Osteocyte (in vitro differentiated cells): Measurements from ENCODE around the gene PML. TPM values are rescaled to one million over a fixed set of nuclear protein-coding genes. Genes with fewer than 3 reads are reported as not detected.

Experiments
- DNase-seq: peaks from one replicate; pipeline ENCODE4 v3.0.0; 2021; ENCODE audit warnings: mixed read lengths; ENCODE audit not compliant: unreplicated experiment; ENCODE audit errors: extremely low spot score
- H3K27ac Mint-ChIP-seq: one replicate; pipeline ENCODE4 v1.8.0; 2021; ENCODE audit warnings: mild to moderate bottlenecking, mixed read lengths; ENCODE audit not compliant: unreplicated experiment
- H3K27me3 Mint-ChIP-seq: one replicate; pipeline ENCODE4 v1.8.0; 2021; ENCODE audit warnings: mixed read lengths; ENCODE audit not compliant: unreplicated experiment
- H3K36me3 Mint-ChIP-seq: one replicate; pipeline ENCODE4 v1.8.0; 2021; ENCODE audit warnings: mixed read lengths; ENCODE audit not compliant: unreplicated experiment
- H3K4me1 Mint-ChIP-seq: one replicate; pipeline ENCODE4 v1.8.0; 2021; ENCODE audit warnings: mixed read lengths; ENCODE audit not compliant: unreplicated experiment
- H3K4me3 Mint-ChIP-seq: one replicate; pipeline ENCODE4 v1.8.0; 2021; ENCODE audit warnings: mild to moderate bottlenecking, moderate library complexity, mixed read lengths; ENCODE audit not compliant: unreplicated experiment
- H3K9me3 Mint-ChIP-seq: one replicate; pipeline ENCODE4 v1.8.0; 2021; ENCODE audit warnings: mixed read lengths; ENCODE audit not compliant: unreplicated experiment
- total RNA-seq: library from RNA; stranded (reverse); gene quantifications from 2 replicates; pipeline ENCODE4 v1.2.1, GENCODE V29; 2021
- TF ChIP-seq, protein P1 (sequence below): fragments of 200-600 bp; sonication (generic); IDR thresholded peaks from 2 replicates; pipeline ENCODE4 v1.5.0; 2021; ENCODE audit warnings: antibody characterized with exemption, mild to moderate bottlenecking, moderate library complexity

The PML gene
- total RNA-seq, 1 donor from 2014 or later: 63.1 TPM

DNA sequence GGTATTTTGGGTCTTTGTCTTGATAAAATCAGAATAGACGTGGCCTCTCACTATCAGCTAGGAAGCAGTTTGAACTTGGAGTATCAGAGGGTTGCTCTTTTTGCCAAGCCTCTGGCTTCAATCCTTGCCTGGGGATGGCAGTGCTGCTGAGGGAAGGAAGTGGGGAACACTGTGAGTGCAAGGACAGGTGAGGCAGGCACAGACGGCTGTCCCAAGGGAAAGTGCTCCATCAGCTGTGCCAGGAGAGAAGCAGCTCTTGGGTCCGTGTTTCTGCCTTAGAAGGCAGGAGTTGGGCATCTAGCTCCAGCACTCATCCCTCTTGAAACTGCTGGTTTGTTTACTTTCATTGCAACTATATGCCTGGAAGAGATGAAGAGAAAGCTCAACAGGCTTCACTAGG is 33.2 kb downstream of the PML start:
- H3K27me3 Mint-ChIP-seq: no peaks in the 10 kb centered on the region
- no peak for DNase-seq
- peaks cover 2% of the 10 kb centered on the region for H3K4me1 Mint-ChIP-seq
- TF ChIP-seq, protein P1, sequence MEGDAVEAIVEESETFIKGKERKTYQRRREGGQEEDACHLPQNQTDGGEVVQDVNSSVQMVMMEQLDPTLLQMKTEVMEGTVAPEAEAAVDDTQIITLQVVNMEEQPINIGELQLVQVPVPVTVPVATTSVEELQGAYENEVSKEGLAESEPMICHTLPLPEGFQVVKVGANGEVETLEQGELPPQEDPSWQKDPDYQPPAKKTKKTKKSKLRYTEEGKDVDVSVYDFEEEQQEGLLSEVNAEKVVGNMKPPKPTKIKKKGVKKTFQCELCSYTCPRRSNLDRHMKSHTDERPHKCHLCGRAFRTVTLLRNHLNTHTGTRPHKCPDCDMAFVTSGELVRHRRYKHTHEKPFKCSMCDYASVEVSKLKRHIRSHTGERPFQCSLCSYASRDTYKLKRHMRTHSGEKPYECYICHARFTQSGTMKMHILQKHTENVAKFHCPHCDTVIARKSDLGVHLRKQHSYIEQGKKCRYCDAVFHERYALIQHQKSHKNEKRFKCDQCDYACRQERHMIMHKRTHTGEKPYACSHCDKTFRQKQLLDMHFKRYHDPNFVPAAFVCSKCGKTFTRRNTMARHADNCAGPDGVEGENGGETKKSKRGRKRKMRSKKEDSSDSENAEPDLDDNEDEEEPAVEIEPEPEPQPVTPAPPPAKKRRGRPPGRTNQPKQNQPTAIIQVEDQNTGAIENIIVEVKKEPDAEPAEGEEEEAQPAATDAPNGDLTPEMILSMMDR: no peak
- H3K27ac Mint-ChIP-seq: no peak overlapping the region
- H3K9me3 Mint-ChIP-seq: no peaks in the 10 kb centered on the region
- no peak overlapping the region for H3K4me3 Mint-ChIP-seq
- peaks cover 29% of the 10 kb centered on the region for H3K36me3 Mint-ChIP-seq

DNA sequence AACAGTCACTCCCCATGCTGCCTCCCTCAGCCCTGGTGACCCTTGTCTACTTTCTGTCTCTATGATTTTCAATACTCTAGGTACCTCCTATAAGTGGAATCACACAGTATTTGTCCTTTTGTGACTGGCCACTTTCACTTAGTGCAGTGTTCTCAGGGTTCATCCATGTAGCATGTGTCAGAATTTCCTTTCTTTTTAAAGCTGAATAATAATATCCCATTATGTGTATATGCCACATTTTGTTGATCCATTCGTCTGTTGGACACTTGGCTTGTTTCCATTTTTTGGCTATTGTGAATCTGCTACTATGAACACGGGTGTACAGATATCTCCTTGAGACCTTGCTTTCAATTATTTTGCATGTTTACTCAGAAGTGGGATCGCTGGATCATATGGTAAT is 34.1 kb downstream of the PML start:
- Mint-ChIP-seq H3K4me3 (no peak overlapping the region), H3K36me3 (peaks cover 22% of the 10 kb centered on the region), H3K27me3 (no peaks in the 10 kb centered on the region), H3K27ac (no peak overlapping the region), H3K9me3 (no peaks in the 10 kb centered on the region), H3K4me1 (peaks cover 2% of the 10 kb centered on the region)
- no peak for DNase-seq
- TF ChIP-seq, protein P1: no peak

DNA sequence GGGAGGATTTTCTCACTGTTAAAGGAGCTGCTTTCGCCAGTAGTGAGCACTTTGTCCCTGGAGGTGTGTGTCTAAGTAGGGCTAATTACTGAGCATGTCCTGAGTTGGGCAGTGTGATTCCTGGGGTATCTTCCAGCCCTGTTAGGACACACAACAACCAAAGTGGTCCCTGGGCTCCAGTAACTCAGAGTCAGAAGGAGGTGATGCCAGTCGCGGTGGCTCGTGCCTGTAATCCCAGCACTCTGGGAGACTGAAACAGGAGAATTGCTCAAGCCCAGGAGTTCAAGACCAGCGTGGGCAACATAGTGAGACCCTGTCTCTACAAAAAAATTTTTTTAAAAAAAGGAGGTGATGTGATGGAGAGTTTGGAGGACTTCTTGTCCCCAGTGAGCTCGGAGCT is 37.5 kb downstream of the PML start:
- peaks cover 21% of the 10 kb centered on the region for H3K36me3 Mint-ChIP-seq
- TF ChIP-seq, protein P1: no peak
- H3K27me3 Mint-ChIP-seq: no peaks in the 10 kb centered on the region
- H3K4me3 Mint-ChIP-seq: no peak overlapping the region
- no peak for DNase-seq
- no peaks in the 10 kb centered on the region for H3K9me3 Mint-ChIP-seq
- H3K27ac Mint-ChIP-seq: no peak overlapping the region
- peaks cover 10% of the 10 kb centered on the region for H3K4me1 Mint-ChIP-seq

DNA sequence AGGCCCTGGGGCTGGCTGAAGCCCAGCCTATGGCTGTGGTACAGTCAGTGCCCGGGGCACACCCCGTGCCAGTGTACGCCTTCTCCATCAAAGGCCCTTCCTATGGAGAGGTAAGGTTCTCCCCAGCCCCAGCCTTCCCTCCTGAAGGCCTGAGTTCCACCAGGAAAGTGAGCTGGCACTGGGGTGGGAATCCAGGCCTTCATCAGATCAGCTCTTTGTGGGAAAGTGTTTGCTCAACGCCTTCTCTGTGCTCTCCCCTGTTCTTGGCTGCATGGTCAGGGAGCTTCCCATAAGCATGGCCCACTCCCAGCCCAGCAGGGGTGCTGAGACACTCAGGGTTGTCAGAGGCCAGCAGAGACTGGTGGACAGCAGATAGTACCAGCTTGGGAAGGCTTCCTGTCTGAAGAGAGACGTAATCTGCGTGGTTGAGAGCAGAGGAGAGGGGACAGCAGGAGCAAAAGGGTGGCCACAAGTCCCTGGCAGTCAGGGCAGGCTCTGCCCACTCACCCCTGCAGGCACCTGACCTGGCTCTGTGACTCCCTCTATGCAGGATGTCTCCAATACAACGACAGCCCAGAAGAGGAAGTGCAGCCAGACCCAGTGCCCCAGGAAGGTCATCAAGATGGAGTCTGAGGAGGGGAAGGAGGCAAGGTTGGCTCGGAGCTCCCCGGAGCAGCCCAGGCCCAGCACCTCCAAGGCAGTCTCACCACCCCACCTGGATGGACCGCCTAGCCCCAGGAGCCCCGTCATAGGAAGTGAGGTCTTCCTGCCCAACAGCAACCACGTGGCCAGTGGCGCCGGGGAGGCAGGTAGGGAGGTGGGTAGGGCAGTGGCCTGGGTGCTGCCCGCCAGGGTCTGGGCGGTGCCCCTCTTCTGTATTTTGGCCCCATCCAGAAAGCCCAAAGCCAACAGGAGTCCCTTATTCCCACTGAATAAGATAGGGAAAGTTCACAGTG is 38.4 kb downstream of the PML start:
- Mint-ChIP-seq H3K4me1 (peaks cover 15% of the 10 kb centered on the region), H3K36me3 (peaks cover 20% of the 10 kb centered on the region), H3K27me3 (no peaks in the 10 kb centered on the region), H3K27ac (no peak overlapping the region), H3K9me3 (no peaks in the 10 kb centered on the region), H3K4me3 (no peak overlapping the region)
- no peak for DNase-seq
- TF ChIP-seq, protein P1: no peak

DNA sequence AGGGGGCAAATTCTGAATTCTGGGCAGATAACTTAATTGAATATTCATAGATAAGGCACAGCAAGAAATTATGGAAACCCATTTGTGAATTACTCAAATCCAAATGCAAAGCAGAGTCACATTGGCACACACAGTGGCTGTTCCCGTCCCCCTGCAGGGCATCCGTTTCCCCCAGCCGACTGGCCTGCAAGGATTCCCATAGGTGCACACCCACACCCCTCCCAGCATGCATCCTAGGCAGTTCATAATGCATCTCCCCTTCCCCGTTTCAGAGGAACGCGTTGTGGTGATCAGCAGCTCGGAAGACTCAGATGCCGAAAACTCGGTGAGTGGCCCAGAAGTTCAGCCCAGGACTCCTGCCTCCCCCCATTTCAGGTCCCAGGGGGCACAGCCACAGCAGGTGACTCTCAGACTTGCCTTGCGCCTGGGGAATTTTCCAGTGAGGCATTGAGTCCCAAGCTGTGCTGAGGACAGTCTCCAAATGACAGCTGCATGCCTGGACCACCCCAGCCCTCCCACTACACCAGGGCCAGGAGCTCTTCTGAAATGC is 39.8 kb downstream of the PML start:
- Mint-ChIP-seq H3K27me3 (no peaks in the 10 kb centered on the region), H3K27ac (no peak overlapping the region), H3K4me1 (peaks cover 22% of the 10 kb centered on the region), H3K4me3 (no peak overlapping the region), H3K9me3 (no peaks in the 10 kb centered on the region), H3K36me3 (peaks cover 16% of the 10 kb centered on the region)
- no peak for DNase-seq
- TF ChIP-seq, protein P1: no peak
